GM11168 (cell line): ENCODE data around the gene PIEZO1.

Source experiments
- in situ Hi-C: fragments of 300-500 bp; cut with MboI; formaldehyde crosslinking; loops from one replicate; pipeline ENCODE4 v1.12.0; 2022; ENCODE audit warnings: low sequenced_read_pairs; ENCODE audit not compliant: unreplicated experiment

Gene PIEZO1

DNA sequence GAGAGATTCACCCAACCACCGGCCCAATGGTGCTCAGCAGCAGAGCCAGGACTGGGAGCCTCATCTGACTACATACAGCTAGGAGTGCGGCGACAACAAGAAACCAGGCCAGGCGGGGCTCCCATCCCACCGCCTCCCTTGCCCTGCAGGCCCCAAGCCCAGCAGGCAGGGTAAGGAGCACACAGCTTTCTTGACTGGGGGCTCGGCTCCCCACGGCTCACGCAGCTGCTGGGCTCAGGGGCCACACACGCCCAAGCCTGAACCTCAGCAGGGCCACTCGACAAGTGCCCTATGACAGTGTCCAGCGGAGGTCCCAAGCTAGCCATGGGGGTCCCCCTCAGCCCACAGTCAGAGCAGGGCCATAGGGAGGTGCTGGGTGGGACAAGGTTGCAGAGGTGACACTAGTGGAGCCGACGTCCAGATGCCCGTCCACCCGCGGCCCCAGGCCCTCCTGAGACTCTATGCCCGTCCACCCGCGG, 13.7 kb downstream of the PIEZO1 start:
- in situ Hi-C loops, result no loop called here

DNA sequence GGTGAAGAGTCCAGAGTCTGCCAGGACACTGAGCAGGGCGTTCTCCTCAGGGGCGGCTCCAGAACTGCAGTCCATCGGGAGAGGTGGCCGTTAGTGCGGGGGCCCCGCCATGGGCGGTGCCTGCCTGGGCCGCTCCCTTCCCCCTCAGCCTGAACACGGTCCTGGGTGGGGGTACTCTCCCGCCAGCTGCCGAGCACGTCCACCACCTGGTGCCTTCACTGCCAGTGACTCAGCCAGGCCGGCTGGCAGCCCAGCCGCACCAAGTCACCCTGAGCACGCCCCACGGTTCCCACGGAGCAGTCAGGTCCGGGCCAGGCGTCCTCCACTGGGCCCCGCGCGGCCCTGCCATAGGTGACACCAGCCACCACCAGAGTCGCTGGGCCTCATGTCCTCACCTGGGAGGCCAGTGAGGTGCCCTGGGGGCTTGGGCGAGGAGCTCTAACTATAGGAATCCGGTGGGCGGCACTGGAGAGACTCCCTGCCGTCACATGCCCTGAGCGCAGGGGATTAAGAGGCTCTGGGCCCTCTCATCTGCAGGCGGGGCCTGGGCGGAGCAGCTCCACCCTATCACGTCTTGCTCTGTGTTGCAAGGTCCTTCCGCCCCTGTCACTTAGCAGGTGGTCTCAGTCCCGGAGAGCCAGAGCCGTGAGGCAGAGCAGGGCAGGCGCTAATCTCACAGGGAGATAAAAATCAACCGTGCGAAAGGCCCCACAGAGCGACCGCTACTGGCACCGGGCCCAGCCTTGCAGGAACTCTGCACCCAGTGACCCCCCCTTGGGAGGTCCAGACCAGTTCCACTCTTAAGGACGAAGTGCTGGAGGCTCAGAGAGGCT, 14.3 kb downstream of the PIEZO1 start:
- in situ Hi-C loops, result no loop called here

DNA sequence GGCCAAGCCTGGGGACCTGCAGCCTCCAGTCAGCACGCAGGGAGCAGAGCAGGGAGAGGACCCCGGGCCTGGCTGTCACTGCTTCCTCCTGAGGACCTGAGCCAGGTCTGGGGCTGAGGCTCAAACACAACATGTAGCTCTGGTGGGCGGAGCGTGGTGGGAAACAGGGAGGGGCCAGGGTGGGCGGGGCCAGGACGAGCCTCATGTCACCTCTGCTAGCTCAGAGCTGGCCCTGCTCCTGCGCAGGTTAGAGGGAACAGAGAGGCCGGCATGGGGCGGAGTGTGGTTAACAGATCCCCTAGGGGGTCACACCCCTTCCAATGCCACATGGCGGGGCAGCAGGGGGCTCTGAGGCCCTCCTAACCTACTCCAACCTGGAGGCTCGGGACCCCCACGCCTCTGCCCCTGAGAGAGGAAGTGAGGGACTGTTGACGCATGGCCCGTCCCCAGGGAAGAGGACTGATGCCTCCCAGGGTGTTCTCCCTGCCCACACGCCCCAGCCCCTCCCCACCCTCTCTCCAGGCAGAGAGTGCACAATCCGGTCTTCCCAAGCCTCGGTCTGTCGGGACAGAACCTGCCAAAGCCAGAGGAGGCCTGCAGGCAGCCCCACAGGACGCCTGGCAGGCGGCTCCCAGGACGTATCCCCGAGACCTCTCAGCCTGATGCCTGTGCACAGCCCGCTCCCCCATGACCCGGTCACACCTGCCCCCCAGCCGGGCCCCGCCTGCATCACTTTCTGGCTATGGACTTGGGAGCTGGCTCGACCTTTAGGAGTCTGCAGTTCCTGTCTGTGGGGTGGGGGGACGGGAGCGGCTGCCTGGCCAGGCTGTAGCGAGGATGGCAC, 15.2 kb downstream of the PIEZO1 start:
- in situ Hi-C loops, result no loop called here

- in situ Hi-C loops, result no loop called here
Observed at GRCh38 chr16:88768071-88768783, 16.8 kb downstream of the PIEZO1 start.

DNA sequence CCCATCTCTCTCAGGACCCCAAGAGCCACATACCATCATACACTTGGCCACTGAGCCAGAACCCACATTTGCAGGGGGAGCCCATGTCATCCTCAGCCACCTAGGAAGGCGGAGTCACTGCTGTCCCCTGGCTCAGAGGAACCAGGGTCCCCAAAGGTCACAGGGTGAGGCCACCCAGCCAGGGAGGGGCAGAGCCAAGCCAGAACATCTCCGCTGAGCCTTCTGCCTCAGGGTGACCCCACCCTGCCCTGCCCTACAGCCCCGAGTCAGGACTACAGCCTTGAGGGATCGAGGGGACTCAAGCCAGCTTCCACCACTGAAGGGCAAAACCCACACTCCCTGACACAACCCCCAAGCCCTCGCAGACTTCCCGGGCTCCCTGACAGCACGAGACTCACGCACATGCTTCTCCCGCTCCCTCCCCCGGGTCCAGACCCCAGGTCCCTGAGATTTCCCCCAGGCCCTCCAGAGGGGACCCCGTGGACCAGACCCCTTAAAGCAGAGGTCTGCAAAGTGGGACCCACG, 17.4 kb downstream of the PIEZO1 start:
- in situ Hi-C loops, result no loop called here

- in situ Hi-C loops, result no loop called here
Observed at GRCh38 chr16:88766975-88767374, 18.0 kb downstream of the PIEZO1 start.

GRCh38 chr16:88764913-88765349, 20.1 kb downstream of the PIEZO1 start:
- in situ Hi-C loops, result no loop called here

DNA sequence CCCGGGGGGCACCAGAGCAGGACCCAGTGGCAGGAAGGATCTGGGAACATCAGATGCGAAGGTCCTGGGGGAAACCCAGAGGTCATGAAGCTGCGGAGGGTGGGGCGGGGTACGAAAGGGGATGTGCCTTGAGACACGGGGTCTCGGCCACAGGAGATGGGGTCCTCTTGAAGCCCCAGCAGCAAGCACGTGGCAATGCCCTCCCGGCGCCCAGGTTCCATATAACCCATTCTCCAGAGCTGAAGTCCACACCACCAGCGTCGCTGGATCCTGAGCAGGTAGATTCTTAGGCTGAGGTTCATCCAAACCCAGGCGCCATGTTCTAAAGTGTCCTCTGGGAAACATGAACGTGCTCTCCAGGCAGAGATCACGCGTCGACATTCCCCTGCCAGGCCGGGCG, 20.9 kb downstream of the PIEZO1 start:
- in situ Hi-C loops, result no loop called here

DNA sequence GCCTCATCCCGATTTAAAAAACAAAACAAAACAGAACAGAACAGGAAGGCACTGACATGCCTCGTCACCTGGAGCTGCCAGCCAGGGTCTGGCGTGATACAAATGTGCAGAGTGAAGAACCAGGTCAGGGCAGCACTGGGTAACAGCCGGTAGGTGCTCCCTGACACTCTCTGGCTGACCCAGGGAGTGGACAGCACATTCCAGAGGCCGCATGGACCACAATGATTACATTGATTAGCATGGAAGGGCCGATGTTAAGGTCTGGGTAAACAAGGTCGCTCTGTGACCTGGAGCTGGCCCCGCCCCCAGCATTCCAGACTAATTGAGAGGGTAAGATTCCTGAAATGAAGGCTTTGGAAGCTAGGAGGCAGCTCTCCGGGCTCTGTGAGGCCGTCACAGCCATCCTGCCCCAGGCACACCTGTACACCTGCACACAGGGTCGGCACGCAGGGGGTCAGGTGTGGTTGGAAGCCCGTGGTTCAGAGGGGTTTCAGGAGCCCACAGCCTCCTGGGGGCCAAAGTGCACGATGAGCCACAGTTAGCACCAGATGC, 21.4 kb downstream of the PIEZO1 start:
- in situ Hi-C loops, result no loop called here

DNA sequence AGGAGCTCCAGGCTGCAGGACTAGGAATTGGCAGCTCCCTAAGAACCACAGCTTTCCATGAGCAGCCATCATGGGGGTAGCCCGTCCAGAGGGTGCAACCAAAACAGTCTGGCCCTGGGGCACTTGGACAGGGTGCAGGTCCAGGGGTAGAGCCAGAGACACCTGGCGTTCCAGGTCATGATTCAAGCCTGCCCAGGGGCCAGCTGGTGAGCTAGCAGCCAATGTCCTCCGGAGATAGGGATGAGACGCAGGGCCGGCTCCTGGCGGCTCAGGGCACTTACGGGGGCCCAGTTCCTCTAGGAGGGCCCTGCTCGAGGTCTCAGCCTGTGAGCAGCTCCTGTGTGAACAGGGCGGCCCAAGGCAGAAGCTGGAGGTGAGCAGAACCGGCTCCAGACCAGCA, 22.1 kb downstream of the PIEZO1 start:
- in situ Hi-C loops, result no loop called here

DNA sequence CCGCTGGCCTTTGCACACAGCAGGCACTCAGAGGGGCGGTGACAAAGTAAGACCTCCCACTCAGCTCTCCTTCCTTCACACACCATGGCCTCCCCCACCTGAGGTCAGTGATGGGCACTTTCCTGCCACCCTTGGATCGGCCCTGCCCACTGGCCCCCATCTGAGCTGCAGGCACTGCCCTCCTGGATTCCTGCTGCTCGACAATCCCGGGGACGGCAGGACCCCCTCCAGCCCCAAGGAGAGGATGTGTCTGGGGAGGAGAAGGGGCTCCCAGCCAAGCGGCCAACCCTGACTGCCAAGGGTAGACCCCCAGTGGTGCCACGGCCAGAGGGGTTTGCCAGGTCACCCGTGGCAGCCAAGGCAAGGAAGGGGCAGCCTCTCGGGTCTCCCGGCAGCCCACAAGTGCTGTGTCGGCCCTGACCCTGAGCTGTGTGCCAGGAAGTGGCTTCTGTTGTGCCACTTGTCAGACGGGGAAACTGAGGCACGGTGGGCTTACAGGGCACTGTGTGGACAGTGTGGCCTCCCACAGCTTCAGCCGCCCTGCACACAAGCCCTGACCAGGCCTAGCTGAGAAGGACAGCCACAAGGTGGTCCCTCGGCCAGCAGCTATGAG, 22.7 kb downstream of the PIEZO1 start:
- in situ Hi-C loops, result no loop called here

- in situ Hi-C loops, result no loop called here
Observed at GRCh38 chr16:88761830-88762229, 23.2 kb downstream of the PIEZO1 start.

DNA sequence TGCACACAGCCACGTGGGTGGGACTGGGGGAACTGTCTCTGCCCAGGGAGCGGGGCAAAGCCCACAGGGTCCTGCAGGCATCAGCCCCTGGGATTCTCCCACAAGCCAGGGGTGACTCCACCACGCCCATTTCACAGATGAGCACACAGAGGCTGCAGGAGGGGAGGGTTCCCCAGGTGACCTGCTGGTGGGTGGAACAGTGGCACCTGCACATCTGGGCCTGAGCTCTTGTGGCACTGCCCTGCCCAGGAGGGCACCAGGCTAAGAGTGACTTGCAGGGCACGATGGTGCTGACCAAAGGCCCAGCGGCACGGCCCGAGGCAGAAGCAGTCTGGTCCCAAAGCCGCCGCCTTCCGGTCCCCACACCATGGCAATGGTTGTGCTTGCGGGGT, 23.9 kb downstream of the PIEZO1 start:
- in situ Hi-C loops, result no loop called here

- in situ Hi-C loops, result no loop called here
Observed at GRCh38 chr16:88760424-88761142, 24.4 kb downstream of the PIEZO1 start.

DNA sequence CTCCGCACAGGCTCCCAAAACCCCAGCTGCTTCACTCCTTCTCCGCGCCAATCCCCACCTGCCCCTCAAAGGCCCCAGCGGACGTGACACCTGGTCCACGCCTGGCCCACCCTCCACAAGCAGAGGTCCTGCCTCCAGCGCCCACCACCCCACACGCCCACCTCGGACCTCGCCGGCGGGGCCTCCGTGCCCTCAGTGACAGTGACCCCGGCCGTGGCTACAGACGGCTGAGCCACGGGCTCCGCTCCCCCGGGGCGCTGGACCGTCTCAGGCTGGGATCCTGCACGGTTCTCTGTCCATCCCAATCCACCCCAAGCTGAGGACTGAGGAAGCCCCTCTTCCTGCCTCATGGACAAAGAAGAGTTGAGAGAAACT, 25.1 kb downstream of the PIEZO1 start:
- in situ Hi-C loops, result no loop called here

DNA sequence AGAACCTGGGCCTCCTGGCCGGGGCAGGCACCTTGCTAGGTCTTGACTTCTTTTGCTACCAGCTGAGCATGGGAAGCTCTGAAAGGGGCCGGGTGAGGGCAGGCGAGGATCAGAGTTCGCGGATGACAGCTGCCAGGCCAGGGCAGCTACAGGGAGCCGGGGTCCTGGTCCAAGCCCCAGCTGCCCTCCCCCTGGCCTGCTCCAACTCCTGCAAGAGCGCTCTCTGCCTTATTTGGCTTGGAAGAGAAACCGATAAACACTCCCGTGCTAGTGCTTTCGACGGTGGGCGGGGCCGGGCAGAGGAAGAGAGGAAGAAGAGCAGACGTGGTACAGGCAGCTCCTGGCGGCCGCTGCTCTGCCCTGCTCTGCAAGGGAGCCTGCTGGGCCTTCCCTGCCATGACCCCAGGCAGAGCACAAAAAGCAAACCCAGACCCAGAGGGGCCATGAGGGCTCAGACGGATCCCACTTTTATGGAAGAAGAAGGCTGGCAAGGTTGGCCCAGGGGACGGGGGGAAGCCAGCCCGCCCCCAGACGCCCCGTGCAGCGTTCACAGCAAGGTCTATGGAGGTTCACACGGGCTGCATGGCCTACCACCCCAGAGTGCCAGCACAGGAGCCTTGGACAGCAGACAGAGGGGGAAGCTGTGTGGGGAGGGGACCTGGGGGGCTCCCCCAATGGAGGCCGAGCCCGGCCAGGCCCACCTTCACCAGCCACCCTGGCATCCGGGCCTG, 25.6 kb downstream of the PIEZO1 start:
- in situ Hi-C loops, result no loop called here

DNA sequence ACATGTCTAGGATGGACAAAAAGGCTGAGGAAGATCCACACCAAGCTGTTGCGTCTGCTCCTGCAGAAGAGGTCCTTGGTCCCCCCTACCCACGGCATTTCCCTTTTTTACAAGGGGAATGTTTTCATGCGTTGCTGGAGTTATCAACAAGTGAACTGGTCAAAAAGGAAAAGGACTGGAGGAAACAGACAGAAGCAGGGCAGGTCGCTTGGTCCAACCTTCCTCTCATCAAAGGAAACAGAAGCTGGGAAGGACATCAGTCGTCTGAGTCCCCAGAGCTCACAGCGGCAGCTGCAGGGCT, 26.1 kb downstream of the PIEZO1 start:
- in situ Hi-C loops, result no loop called here

GRCh38 chr16:88758227-88758943, 26.6 kb downstream of the PIEZO1 start:
- in situ Hi-C loops, result no loop called here
